SH-SY5Y (cell line): ENCODE results near the gene RDH16.

Experiments
- GATA2 ChIP-seq: IDR thresholded peaks from 2 replicates; pipeline ENCODE4 v1.6.1; 2011; ENCODE audit warnings: mild to moderate bottlenecking, low read depth, low read length
- GATA3 ChIP-seq: IDR thresholded peaks from 2 replicates; pipeline ENCODE4 v1.6.1; 2011; ENCODE audit warnings: low read depth, mild to moderate bottlenecking, low read length, moderate library complexity

DNA sequence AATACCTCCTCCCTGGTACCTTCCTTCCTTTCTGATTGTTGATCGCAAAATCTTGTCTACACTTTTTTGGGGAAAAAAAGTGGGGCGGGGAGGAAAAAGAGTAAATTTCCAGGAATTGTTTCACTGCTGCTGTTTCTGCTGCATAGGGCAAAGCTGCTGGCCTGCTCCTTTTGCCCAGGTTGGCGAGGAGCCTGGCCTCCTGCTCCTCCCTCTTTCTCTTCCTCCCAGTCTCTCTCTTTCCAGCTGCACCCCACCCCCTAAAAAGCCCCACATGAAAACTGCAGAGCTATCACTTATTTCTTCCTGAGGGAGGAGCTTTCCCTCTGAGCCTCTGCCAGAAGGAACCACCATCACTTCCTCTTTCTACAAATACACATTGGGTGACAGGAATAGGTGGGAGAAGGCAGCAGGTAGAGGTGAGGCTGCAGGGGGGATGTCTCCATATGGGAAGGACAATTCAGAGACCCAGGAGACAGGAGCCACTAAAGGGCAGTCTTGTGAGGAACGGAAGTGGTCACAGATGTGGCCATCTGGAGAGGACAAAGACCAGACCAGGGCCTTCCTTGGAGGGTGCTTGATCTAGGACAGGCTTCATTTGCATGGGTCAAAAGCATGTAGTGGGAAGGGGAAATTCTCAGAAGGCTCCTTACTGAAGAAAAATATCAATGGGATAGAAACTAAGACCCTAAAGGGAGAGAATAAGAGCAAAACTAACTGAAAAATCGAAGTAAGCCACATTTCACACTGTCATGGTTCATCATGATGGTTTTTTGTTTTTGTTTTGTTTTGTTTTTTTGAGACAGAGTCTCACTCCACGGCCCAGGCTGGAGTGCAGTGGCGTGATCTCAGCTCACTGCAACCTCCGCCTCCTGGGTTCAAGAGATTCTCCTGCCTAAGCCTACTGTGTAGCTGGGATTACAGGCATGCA, 34.2 kb upstream of the RDH16 start:
- TF ChIP-seq GATA2, result no peak
- no peak for TF ChIP-seq GATA3
